ENCODE data around the gene LIMA1.
"Not testable (repeated sequence)": the region's sequence is repeated elsewhere in the genome, so short reads cannot be mapped to it uniquely, and the experiment has no call there.

The LIMA1 gene

GRCh38 chr12:50247665-50248064 lies 35.7 kb downstream of the LIMA1 start:
- not testable (repeated sequence) for DNase-seq (ENCODE audit: low read depth)

GRCh38 chr12:50246873-50247612 lies 36.3 kb downstream of the LIMA1 start:
- peak; percentile 11 for DNase-seq (ENCODE audit: low read depth)

- DNase-seq (ENCODE audit: low read depth): no peak
Observed at GRCh38 chr12:50246197-50246865, 37.0 kb downstream of the LIMA1 start.

GRCh38 chr12:50243507-50243906 lies 39.8 kb downstream of the LIMA1 start:
- no peak for DNase-seq (ENCODE audit: low read depth)

GRCh38 chr12:50242751-50243191 lies 40.5 kb downstream of the LIMA1 start:
- no peak for DNase-seq (ENCODE audit: low read depth)

GRCh38 chr12:50241178-50241577 lies 42.1 kb downstream of the LIMA1 start:
- DNase-seq (ENCODE audit: low read depth): no peak

- DNase-seq (ENCODE audit: low read depth): no peak
Observed at GRCh38 chr12:50240792-50241114, 42.6 kb downstream of the LIMA1 start.

GRCh38 chr12:50240096-50240791 lies 43.1 kb downstream of the LIMA1 start:
- DNase-seq (ENCODE audit: low read depth): no peak

GRCh38 chr12:50239355-50239891 lies 43.9 kb downstream of the LIMA1 start:
- no peak for DNase-seq (ENCODE audit: low read depth)

- no peak for DNase-seq (ENCODE audit: low read depth)
Observed at GRCh38 chr12:50234347-50234746, 49.0 kb downstream of the LIMA1 start.

- DNase-seq (ENCODE audit: low read depth): no peak
Observed at GRCh38 chr12:50232771-50233209, 50.5 kb downstream of the LIMA1 start.

- no peak for DNase-seq (ENCODE audit: low read depth)
Observed at GRCh38 chr12:50232206-50232605, 51.1 kb downstream of the LIMA1 start.

GRCh38 chr12:50231346-50231745 lies 52.0 kb downstream of the LIMA1 start:
- no peak for DNase-seq (ENCODE audit: low read depth)

GRCh38 chr12:50230217-50230616 lies 53.1 kb downstream of the LIMA1 start:
- no peak for DNase-seq (ENCODE audit: low read depth)

GRCh38 chr12:50224026-50224692 lies 59.2 kb downstream of the LIMA1 start:
- no peak for DNase-seq (ENCODE audit: low read depth)

- DNase-seq (ENCODE audit: low read depth): no peak
Observed at GRCh38 chr12:50222275-50222783, 61.0 kb downstream of the LIMA1 start.

GRCh38 chr12:50221228-50222008 lies 61.9 kb downstream of the LIMA1 start:
- DNase-seq (ENCODE audit: low read depth): no peak

- DNase-seq (ENCODE audit: low read depth): no peak
Observed at GRCh38 chr12:50220363-50220995, 62.8 kb downstream of the LIMA1 start.

GRCh38 chr12:50219544-50219943 lies 63.8 kb downstream of the LIMA1 start:
- no peak for DNase-seq (ENCODE audit: low read depth)

GRCh38 chr12:50219001-50219400 lies 64.3 kb downstream of the LIMA1 start:
- DNase-seq (ENCODE audit: low read depth): not testable (repeated sequence)

GRCh38 chr12:50218386-50218785 lies 64.9 kb downstream of the LIMA1 start:
- DNase-seq (ENCODE audit: low read depth): no peak
